Left lung (tissue), 10 donors: ENCODE data around the gene PTPRT. TPM values are rescaled to one million over a fixed set of nuclear protein-coding genes. Genes with fewer than 3 reads are reported as not detected.
A peak's percentile ranks its signal among the peaks of the same experiment; 100 is the strongest.

ENCODE experiments used
- ATAC-seq: fragments of 200-7000 bp; cut with Tn5 transposase; one replicate; pipeline ENCODE4 v1.9.1; 2020; ENCODE audit warnings: moderate library complexity
- DNase-seq, 4 donors: peaks; one replicate each; pipeline ENCODE4 v3.0.0-alpha.2; 2013 to 2020
- H3K27ac ChIP-seq, 2 donors: fragments of 200-600 bp; sonication (generic) in 1 of 2; one replicate each; pipeline versions ENCODE4 v1.5.0 to v1.8.0; 2020 to 2021
- H3K27me3 ChIP-seq, 2 donors: fragments of 200-600 bp; sonication (generic) in 1 of 2; one replicate each; pipeline versions ENCODE4 v1.5.0 to v1.8.0; 2020 to 2021
- H3K36me3 ChIP-seq, 2 donors: fragments of 200-600 bp; sonication (generic) in 1 of 2; one replicate each; pipeline versions ENCODE4 v1.5.0 to v1.8.0; 2020 to 2021
- H3K4me1 ChIP-seq, 2 donors: fragments of 200-600 bp; one replicate each; pipeline ENCODE4 v1.8.0; 2021
- H3K4me3 ChIP-seq, 2 donors: fragments of 200-600 bp; sonication (generic) in 1 of 2; one replicate each; pipeline versions ENCODE4 v1.5.0 to v1.8.0; 2020 to 2021; ENCODE audit warnings: mild to moderate bottlenecking in 1 of 2
- H3K9me3 ChIP-seq, 2 donors: fragments of 200-600 bp; sonication (generic) in 1 of 2; one replicate each; pipeline versions ENCODE4 v1.5.0 to v1.8.0; 2020 to 2021
- intact Hi-C, 2 donors: fragments of 100-400 bp; cut with DNase I; formaldehyde crosslinking; loops; one replicate each; pipeline versions ENCODE4 v1.11.2 to v1.14.2; 2022
- polyA plus RNA-seq, 6 donors: library from polyadenylated mRNA; unstranded; fragments of 120-200 nt; gene quantifications; one replicate each; pipeline ENCODE4 v1.2.1, GENCODE V29; 2013; ENCODE audit not compliant: insufficient read length in 6 of 6
- total RNA-seq, 2 donors: library from RNA; stranded (reverse); fragmentation: NEBNext Ultra II Directional; extraction: Animal tissue kit (Norgen Biotek cat#: 25700); gene quantifications; one replicate each; pipeline ENCODE4 v1.2.1, GENCODE V29; 2021
- TF ChIP-seq, protein P1 (sequence below), 2 donors: fragments of 200-600 bp; sonication (generic) in 1 of 2; IDR thresholded peaks; one replicate each; pipeline versions ENCODE4 v1.5.0 to v1.8.0; 2021; ENCODE audit warnings: antibody characterized with exemption in 2 of 2
- donor health status: DM: no; HTN: yes; CAD: no.
- donor health status: DM: no; HTN: no; CAD: no.

Gene PTPRT
- total and polyA plus RNA-seq, 8 donors, result 0.15 to 2.9 (median 1.4) TPM

DNA sequence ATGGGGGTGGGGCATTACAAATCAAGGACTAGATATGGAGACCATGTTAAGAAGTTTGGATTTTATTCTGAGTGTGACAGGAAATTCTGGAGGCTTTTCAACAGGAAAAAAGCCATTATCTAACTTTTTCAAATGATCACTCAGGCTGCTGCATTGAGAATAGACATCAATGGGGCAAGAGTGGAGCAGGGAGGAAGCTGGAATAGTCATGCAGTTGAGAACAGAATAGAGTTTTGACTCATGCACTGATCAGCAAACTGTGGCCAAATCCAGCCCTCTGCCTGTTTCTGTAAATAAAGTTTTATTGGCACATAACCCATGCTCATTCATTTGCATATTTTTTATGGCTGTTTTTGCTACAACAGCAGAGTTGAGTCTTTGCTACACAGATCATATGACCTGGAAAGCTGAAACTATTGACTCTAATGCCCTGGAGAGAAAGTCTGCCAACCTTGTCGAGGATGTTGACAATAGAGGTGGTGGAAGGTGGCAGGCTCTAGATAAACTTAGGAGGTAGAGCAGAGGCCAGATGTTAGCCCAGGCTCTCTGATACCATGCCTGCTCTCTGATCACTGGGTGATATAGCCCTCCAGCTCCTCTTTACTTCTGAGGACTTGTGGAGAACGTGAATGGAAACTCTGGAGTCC, 441.8 kb downstream of the PTPRT start:
- Histone ChIP-seq H3K27me3 (no peaks in the 10 kb centered on the region), H3K4me3 (no peak overlapping the region), H3K36me3 (no peaks in the 10 kb centered on the region), H3K9me3 (peaks cover 0 to 2% of the 10 kb centered on the region in 2 donors), H3K27ac (no peak overlapping the region), H3K4me1 (no peaks in the 10 kb centered on the region)
- intact Hi-C loops, result no loop called here
- DNase-seq, result no peak
- ATAC-seq, result peak; percentile 37
- TF ChIP-seq, protein P1, sequence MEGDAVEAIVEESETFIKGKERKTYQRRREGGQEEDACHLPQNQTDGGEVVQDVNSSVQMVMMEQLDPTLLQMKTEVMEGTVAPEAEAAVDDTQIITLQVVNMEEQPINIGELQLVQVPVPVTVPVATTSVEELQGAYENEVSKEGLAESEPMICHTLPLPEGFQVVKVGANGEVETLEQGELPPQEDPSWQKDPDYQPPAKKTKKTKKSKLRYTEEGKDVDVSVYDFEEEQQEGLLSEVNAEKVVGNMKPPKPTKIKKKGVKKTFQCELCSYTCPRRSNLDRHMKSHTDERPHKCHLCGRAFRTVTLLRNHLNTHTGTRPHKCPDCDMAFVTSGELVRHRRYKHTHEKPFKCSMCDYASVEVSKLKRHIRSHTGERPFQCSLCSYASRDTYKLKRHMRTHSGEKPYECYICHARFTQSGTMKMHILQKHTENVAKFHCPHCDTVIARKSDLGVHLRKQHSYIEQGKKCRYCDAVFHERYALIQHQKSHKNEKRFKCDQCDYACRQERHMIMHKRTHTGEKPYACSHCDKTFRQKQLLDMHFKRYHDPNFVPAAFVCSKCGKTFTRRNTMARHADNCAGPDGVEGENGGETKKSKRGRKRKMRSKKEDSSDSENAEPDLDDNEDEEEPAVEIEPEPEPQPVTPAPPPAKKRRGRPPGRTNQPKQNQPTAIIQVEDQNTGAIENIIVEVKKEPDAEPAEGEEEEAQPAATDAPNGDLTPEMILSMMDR (IDR thresholded peaks at IDR 0.05), result no peak

DNA sequence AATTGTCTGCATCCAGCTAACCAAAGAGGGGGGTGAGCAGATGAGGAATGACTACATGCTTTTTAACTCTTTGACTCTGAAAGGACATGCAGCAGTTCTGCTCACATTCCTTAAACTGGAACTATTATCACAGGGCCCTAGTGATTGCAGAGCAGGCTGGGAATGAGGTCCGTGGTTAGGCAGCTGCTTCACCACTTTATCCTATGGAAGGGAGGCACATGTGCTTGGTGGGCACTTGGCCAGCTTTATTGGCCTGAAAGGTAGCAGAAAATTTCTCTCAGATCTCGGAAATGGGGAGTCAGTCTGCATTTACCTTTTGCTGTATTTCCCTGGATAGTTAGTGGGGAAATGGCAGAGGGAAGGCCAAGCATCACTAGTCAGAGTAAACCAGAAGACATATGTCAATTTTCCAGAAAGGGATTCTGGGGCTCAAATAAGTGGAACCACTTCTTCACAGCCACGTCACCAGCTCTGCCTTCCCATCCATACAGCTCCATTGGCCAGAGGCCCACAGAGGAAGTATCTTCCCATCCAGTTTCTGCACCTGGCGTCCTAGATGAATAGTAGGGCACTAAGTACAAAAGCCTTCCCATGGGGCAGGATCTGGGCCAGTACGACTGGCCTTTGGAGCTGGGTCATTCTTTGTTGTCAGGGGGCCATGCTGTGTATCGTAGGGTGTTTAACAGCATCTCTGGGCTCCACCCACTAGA, 444.8 kb downstream of the PTPRT start:
- H3K27me3 ChIP-seq, result no peaks in the 10 kb centered on the region
- H3K27ac ChIP-seq, result no peak overlapping the region
- ATAC-seq, result no peak
- TF ChIP-seq, protein P1 (IDR thresholded peaks at IDR 0.05), result no peak
- peaks cover 0 to 11% of the 10 kb centered on the region in 2 donors for H3K9me3 ChIP-seq
- no peaks in the 10 kb centered on the region for H3K36me3 ChIP-seq
- no peaks in the 10 kb centered on the region for H3K4me1 ChIP-seq
- intact Hi-C loops, result no loop called here
- no peak overlapping the region for H3K4me3 ChIP-seq
- DNase-seq, result no peak

DNA sequence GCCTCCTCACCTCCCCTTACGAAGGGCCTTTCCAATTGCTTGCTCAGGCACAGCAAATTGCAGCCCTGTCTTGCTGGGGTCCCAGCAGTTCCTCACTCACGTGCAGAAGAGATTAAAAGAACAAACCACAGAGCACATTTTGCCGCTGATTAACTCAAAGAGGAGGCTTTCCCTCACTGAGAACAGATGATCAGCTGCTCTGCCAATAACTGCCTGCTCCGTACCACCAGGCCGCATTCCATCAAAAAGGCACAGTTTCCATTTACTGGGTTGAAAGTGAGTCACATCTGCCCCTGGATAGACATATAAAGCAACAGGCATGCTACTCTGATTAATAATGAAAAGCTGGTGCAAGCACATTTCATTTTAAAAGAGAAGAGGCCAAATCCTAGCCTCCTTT, 446.8 kb downstream of the PTPRT start:
- Histone ChIP-seq H3K27me3 (no peaks in the 10 kb centered on the region), H3K9me3 (peaks cover 0 to 11% of the 10 kb centered on the region in 2 donors), H3K4me3 (no peak overlapping the region), H3K36me3 (no peaks in the 10 kb centered on the region), H3K27ac (no peak overlapping the region), H3K4me1 (no peaks in the 10 kb centered on the region)
- ATAC-seq (no peak), DNase-seq (no peak)
- TF ChIP-seq, protein P1 (IDR thresholded peaks at IDR 0.05), result no peak
- intact Hi-C loops, result no loop called here

DNA sequence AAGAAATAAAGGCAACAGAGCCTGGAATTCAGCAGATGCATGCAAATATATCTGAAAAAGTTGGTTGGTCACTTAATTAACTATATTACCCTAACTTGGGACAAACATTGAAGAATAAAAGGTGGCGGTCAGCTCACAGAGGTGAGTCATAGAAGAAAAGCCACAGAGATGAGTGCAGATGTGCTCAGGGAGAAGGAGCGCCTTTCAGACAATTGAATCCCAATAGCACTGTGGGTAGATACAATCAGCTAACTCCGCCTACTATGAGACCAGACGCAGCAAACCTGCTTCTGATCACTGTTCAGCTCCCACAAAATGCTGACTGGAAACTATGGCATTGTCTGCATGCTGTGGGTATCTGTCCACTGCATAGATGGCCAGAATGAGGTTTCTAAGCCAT, 447.8 kb downstream of the PTPRT start:
- DNase-seq (no peak), ATAC-seq (no peak)
- Histone ChIP-seq H3K4me1 (no peaks in the 10 kb centered on the region), H3K9me3 (peaks cover 0 to 11% of the 10 kb centered on the region in 2 donors), H3K4me3 (no peak overlapping the region), H3K27ac (no peak overlapping the region), H3K36me3 (no peaks in the 10 kb centered on the region), H3K27me3 (no peaks in the 10 kb centered on the region)
- TF ChIP-seq, protein P1 (IDR thresholded peaks at IDR 0.05), result no peak
- intact Hi-C loops, result no loop called here

DNA sequence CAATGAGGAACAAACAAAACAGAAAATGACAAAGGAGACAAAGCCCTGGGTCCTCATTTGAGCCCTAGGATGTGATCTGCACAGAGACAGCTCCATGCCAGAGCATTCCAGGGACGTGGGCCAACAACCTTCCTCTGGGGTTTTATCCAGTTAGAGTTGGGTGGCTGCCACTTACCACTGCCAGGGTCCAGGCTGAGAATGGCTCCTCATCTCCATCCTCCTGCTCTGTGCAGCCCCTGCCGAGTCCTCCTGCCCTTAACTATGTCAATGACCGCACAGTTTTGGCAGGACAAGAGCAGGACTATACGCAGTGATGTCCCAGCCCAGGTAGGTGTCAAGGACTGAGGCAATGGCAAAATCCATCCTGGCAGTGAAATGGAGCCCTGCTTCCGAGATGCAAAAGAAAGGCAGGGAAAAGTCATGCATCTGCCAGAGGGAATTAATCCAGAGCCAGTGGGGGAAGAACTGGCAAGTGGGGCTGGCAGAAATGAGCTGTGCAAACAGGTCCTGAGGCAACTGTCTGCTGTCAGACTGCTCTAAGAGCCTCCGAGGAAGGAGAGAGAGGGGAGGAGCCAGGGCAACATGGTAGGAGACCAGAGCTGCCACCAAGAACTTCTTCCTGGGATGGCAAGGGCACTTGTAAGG, 449.4 kb downstream of the PTPRT start:
- TF ChIP-seq, protein P1 (IDR thresholded peaks at IDR 0.05), result no peak
- DNase-seq (no peak), ATAC-seq (no peak)
- H3K4me1 ChIP-seq, result no peaks in the 10 kb centered on the region
- H3K4me3 ChIP-seq, result no peak overlapping the region
- no peak overlapping the region for H3K27ac ChIP-seq
- peaks cover 0 to 11% of the 10 kb centered on the region in 2 donors for H3K9me3 ChIP-seq
- no peaks in the 10 kb centered on the region for H3K27me3 ChIP-seq
- intact Hi-C loops, result no loop called here
- H3K36me3 ChIP-seq, result no peaks in the 10 kb centered on the region
